ENCODE data around the gene HDGF. TPM values are rescaled to one million over a fixed set of nuclear protein-coding genes. Genes with fewer than 3 reads are reported as not detected.

HDGF gene
- total and polyA plus RNA-seq, 2 donors (not counting 3 experiments of a cell fraction or from before 2014, with no cell fraction given): 95.1 to 298 TPM

GRCh38 chr1:156785458-156785857 lies 34.0 kb upstream of the HDGF start:
- FAIRE-seq (no peak), DNase-seq (ENCODE audit: low read depth, low spot score) (no peak)
- ChIA-PET CTCF (interaction anchor here (1.0 to 3.5 kb wide), 6 partner anchors 23 to 96 kb away, joined by 3 to 18 read pairs (median 4); partner anchors contain the start of genes ISG20L2, METTL25B and NTRK1), POLR2A (no interaction called here)
- H3K79me2 ChIP-seq (ENCODE audit: control insufficient read depth, insufficient read depth, low read length): peaks cover 30% of the 10 kb centered on the region
- peaks cover 3% of the 10 kb centered on the region for H4K20me1 ChIP-seq (replicated peaks; ENCODE audit: control insufficient read depth, extremely low read depth, insufficient read depth, low read length)
- H3K9me1 ChIP-seq (replicated peaks; ENCODE audit: control insufficient read depth, extremely low read depth, insufficient read depth, low read length): no peaks in the 10 kb centered on the region
- TF ChIP-seq POLR2AphosphoS5 (IDR thresholded peaks at IDR 0.05; ENCODE audit: insufficient read depth, low read depth, low read length) (no peak), MYC (IDR thresholded peaks at IDR 0.05; ENCODE audit: low read depth, low read length) (no peak), EZH2 (IDR thresholded peaks at IDR 0.05; ENCODE audit: borderline replicate concordance, low read depth, low read length, severe bottlenecking) (no peak), GATA2 (IDR thresholded peaks at IDR 0.05; ENCODE audit: insufficient read depth, insufficient read length, low read depth, low read length) (no peak), CTCF (IDR thresholded peaks at IDR 0.05; ENCODE audit: extremely low read depth in 1 of 2, insufficient read depth in 1 of 2, low read depth in 1 of 2, low read length in 2 of 2) (no peak), JUN (IDR thresholded peaks at IDR 0.05; ENCODE audit: borderline replicate concordance, insufficient read depth, insufficient read length, low read depth) (no peak), MAX (IDR thresholded peaks at IDR 0.05; ENCODE audit: insufficient read depth, insufficient read length) (no peak), FOS (IDR thresholded peaks at IDR 0.05; ENCODE audit: borderline replicate concordance, insufficient read depth, low read length) (no peak), POLR2A (IDR thresholded peaks at IDR 0.05; ENCODE audit: low read depth, low read length) (no peak)
- H3K9ac ChIP-seq (replicated peaks; ENCODE audit: extremely low read depth, insufficient read depth, low read length): no peak overlapping the region
- H3K36me3 ChIP-seq (ENCODE audit: control insufficient read depth in 2 of 2, extremely low read depth in 1 of 2, insufficient read depth in 2 of 2, low read length in 2 of 2): peaks cover 4 to 16% of the 10 kb centered on the region in 2 experiments
- H3K9me3 ChIP-seq (replicated peaks; ENCODE audit: control insufficient read depth, insufficient read depth, low read length): no peaks in the 10 kb centered on the region
- H3K27me3 ChIP-seq (ENCODE audit: control insufficient read depth in 2 of 2, insufficient read depth in 2 of 2, low read length in 2 of 2): no peaks in the 10 kb centered on the region
- intact Hi-C loops (cut with micrococcal nuclease): no loop called here
- peaks cover 8% of the 10 kb centered on the region for H3K4me1 ChIP-seq (ENCODE audit: control insufficient read depth, extremely low read depth, insufficient read depth, low read length)
- BruUV-seq (replicated peaks): no TSS peak
- no peak overlapping the region for H2AFZ ChIP-seq (ENCODE audit: low read depth, low read length)
- dilution Hi-C loops (cut with MboI; ENCODE audit: extremely low pct_ligation_motif_present, low sequenced_read_pairs): no loop called here
- H3K4me2 ChIP-seq (ENCODE audit: insufficient read depth, low read length): no peak overlapping the region
- no peak overlapping the region for H3K27ac ChIP-seq (ENCODE audit: insufficient read depth, low read depth, low read length)
- no peak overlapping the region for H3K4me3 ChIP-seq (replicated peaks in 1 of 3; ENCODE audit: insufficient read depth in 1 of 3, low read depth in 1 of 3, low read length in 3 of 3)

All from endothelial cell of umbilical vein (primary cell).